ENCODE data around the gene GDPD5.

Gene GDPD5

DNA sequence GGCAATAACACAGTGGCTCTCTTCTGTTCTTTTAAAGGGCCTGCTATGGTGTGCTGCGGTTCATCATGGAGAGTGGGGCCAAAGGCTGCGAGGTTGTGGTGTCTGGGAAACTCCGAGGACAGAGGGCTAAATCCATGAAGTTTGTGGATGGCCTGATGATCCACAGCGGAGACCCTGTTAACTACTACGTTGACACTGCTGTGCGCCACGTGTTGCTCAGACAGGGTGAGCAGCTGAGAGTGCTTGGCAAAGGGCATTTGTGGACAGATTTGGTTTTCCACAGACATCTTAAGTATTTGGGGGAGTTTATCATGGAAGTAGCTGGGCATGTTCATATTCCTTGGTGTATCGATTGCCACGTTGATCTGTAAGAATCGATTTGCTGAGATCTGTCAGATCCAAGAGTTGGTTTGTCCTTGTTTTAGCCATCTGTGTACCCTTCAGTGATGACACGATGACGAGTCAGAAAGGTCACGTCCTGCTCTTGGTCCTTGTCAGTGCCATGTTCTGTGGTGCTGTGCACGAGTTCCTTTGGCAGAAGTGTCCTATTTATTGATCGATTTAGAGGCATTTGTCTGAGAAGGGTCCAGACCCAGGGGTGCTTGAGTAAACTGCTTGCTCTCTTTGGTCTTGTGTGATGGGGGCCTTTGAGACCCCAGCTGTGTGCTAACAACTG is 121.6 kb downstream of the GDPD5 start:
- Histone ChIP-seq H3K4me1 (ENCODE audit: insufficient read depth, insufficient read length) (peaks cover under 1% of the 10 kb centered on the region), H3K9ac (ENCODE audit: insufficient read length, low read depth) (no peak overlapping the region), H3K4me3 (ENCODE audit: insufficient read length, low read depth) (no peak overlapping the region), H3K9me3 (ENCODE audit: insufficient read depth, low read length) (no peaks in the 10 kb centered on the region), H3K36me3 (ENCODE audit: insufficient read depth, insufficient read length, low read length) (peaks cover 89% of the 10 kb centered on the region), H3K27me3 (ENCODE audit: insufficient read depth, insufficient read length) (no peaks in the 10 kb centered on the region)
- TF ChIP-seq YY1 (IDR thresholded peaks at IDR 0.05; ENCODE audit: insufficient read depth, insufficient read length) (no peak), ZNF274 (IDR thresholded peaks at IDR 0.05; ENCODE audit: low read depth, low read length) (no peak), SUZ12 (IDR thresholded peaks at IDR 0.05; ENCODE audit: extremely low read depth, insufficient read depth, insufficient read length) (no peak)
- no peak for DNase-seq (ENCODE audit: low read depth, low spot score)

DNA sequence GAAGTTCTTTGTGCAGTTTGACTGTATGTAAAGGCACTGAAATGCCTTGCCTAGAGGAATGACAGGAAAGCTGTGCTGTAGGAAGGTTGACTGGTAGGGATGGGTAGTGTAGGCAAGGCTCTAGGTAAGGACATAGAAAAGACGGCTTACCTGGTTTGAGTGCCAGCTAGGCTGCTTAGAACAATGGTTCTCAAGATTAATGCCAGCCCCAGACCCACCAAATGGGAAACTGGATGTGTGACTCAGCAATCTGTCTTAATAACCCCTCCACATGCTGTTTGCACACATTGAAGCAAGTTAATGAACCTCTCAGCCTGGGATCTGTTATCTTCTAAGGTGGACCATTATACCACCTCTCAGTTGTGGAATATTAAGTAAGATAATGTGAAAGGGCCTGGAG is 122.7 kb downstream of the GDPD5 start:
- no peak for DNase-seq (ENCODE audit: low read depth, low spot score)
- Histone ChIP-seq H3K27me3 (ENCODE audit: insufficient read depth, insufficient read length) (no peaks in the 10 kb centered on the region), H3K36me3 (ENCODE audit: insufficient read depth, insufficient read length, low read length) (peaks cover 81% of the 10 kb centered on the region), H3K9me3 (ENCODE audit: insufficient read depth, low read length) (no peaks in the 10 kb centered on the region), H3K4me1 (ENCODE audit: insufficient read depth, insufficient read length) (peaks cover 2% of the 10 kb centered on the region), H3K4me3 (ENCODE audit: insufficient read length, low read depth) (no peak overlapping the region), H3K9ac (ENCODE audit: insufficient read length, low read depth) (peak overlapping the region; percentile 82)
- no peak for TF ChIP-seq YY1 (IDR thresholded peaks at IDR 0.05; ENCODE audit: insufficient read depth, insufficient read length)
- TF ChIP-seq SUZ12 (IDR thresholded peaks at IDR 0.05; ENCODE audit: extremely low read depth, insufficient read depth, insufficient read length) = no peak
- no peak for TF ChIP-seq ZNF274 (IDR thresholded peaks at IDR 0.05; ENCODE audit: low read depth, low read length)

DNA sequence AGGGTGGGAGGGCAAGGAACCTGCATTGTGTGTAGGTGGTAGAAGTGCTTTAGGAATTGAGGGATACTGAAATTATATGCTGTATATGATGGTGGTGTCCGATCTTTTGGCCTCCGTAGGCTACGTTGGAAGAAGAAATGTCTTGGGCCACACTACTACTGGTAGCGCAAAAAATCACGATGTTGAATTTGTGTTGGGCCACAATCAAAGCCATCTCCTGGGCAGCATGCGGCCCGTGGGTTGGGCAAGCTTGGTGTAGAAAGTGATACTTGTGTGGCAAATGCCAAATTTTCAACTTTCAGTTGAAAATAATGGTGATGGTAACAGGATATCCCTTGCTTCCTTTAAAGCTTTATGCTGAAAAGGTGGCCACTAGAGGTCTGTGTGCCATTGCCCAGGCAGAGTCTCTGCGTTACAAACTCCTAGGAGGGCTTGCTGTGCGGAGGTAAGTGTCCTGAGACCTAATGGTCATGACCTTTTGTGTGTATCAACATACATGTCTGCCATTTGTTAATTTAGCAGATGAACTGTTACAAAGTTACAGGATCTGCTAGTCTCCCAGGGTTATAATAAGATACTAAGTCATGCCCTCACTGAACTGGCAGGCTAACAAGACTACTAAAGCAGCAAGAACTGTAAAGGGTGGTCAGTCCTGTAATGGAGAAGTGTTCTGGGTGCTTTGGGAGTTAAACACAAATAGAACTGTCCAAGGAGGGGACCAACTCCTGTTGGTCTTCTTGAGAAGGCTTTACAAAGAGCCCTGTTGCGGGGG is 123.6 kb downstream of the GDPD5 start:
- Histone ChIP-seq H3K9ac (ENCODE audit: insufficient read length, low read depth) (peak overlapping the region; percentile 82), H3K4me3 (ENCODE audit: insufficient read length, low read depth) (peak overlapping the region; percentile 98), H3K4me1 (ENCODE audit: insufficient read depth, insufficient read length) (peaks cover 2% of the 10 kb centered on the region), H3K9me3 (ENCODE audit: insufficient read depth, low read length) (no peaks in the 10 kb centered on the region), H3K27me3 (ENCODE audit: insufficient read depth, insufficient read length) (no peaks in the 10 kb centered on the region), H3K36me3 (ENCODE audit: insufficient read depth, insufficient read length, low read length) (peaks cover 75% of the 10 kb centered on the region)
- DNase-seq (ENCODE audit: low read depth, low spot score) = no peak
- TF ChIP-seq YY1 (IDR thresholded peaks at IDR 0.05; ENCODE audit: insufficient read depth, insufficient read length) (no peak), ZNF274 (IDR thresholded peaks at IDR 0.05; ENCODE audit: low read depth, low read length) (no peak), SUZ12 (IDR thresholded peaks at IDR 0.05; ENCODE audit: extremely low read depth, insufficient read depth, insufficient read length) (no peak)

DNA sequence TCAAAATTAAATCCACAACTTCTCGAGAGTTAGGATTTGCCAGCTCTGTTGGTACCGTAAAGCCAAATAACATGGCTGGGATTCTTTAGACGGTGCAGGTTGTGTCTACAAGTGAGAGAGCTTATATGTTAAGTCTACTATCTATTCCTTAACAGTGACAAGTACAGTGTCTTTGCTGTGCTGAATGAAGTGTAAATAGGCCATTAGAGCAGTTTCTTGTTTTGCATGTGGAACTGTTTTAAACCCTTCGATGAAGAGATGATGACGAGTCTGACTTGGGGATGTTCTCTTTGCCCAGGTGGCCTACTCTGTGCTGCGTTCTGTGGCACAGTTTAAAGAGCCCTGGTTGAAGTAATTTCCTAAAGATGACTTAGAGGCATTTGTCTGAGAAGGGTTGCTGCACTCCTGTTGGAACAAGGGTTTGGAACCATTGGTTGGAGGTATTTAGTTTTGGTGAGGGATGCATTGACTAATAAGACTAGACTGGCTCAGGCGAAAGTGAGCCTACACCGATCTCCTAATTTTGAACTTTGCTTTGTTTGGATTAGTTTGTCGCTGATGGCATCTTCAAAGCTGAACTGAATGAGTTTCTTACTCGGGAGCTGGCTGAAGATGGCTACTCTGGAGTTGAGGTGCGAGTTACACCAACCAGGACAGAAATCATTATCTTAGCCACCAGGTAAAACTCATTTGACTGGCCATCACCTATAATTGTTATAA is 125.4 kb downstream of the GDPD5 start:
- peaks cover 56% of the 10 kb centered on the region for H3K36me3 ChIP-seq (ENCODE audit: insufficient read depth, insufficient read length, low read length)
- peak overlapping the region; percentile 100 for H3K9ac ChIP-seq (ENCODE audit: insufficient read length, low read depth)
- H3K9me3 ChIP-seq (ENCODE audit: insufficient read depth, low read length) = no peaks in the 10 kb centered on the region
- H3K27me3 ChIP-seq (ENCODE audit: insufficient read depth, insufficient read length) = no peaks in the 10 kb centered on the region
- DNase-seq (ENCODE audit: low read depth, low spot score) = no peak
- peaks cover 2% of the 10 kb centered on the region for H3K4me1 ChIP-seq (ENCODE audit: insufficient read depth, insufficient read length)
- peak overlapping the region; percentile 98 for H3K4me3 ChIP-seq (ENCODE audit: insufficient read length, low read depth)
- TF ChIP-seq ZNF274 (IDR thresholded peaks at IDR 0.05; ENCODE audit: low read depth, low read length) (no peak), YY1 (IDR thresholded peaks at IDR 0.05; ENCODE audit: insufficient read depth, insufficient read length) (no peak), SUZ12 (IDR thresholded peaks at IDR 0.05; ENCODE audit: extremely low read depth, insufficient read depth, insufficient read length) (no peak)

DNA sequence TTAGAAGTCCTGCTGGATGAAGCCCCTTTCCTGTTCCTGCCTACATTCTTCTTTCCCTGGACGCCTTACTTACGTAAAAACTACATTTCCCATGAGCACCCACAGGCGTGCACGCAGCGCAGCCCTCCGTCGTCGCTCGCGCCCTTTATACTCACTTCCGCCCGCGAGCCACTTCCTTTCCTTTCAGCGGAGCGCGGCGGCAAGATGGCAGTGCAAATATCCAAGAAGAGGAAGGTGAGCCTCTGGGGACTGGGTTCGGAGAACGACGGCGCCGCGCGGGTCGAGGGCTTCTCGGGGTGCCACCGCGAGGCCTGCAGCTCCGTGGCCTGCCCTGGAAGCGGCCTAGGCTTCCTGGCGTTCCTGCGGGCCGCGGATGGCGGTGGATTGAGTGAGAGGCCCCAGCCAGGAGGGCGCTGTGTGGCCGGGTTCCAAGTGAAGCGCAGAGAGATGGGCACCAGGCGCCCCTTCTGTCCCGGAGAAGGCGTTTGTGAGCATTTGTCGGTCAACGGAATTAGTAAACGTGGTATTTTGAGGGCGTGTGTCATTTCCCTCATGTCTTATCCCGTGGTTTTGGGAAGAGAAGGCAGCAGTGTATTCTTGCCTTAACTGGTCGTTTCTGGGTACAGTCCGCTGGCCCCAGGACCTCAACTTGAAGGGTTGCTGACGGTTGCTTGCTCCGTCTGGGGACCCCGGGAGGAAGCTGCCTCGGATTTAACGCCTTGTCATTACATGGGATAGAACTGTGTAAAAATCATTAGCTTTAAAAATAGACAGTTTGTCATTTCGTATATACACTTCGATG is 126.2 kb downstream of the GDPD5 start, which contains the start of gene RPS3:
TSS of gene RPS3 (plus strand) at position 175 of the 802 bp plus-strand sequence. CDS start at position 205, 30 bp downstream.
- TF ChIP-seq ZNF274 (IDR thresholded peaks at IDR 0.05; ENCODE audit: low read depth, low read length) (no peak), YY1 (IDR thresholded peaks at IDR 0.05; ENCODE audit: insufficient read depth, insufficient read length) (peak; percentile 56)
- H3K9ac ChIP-seq (ENCODE audit: insufficient read length, low read depth) = peak within 1 kb of the TSS; percentile 100
- H3K9me3 ChIP-seq (ENCODE audit: insufficient read depth, low read length) = no peaks in the 10 kb centered on the region
- H3K36me3 ChIP-seq (ENCODE audit: insufficient read depth, insufficient read length, low read length) = peaks cover 49% of the 10 kb centered on the region
- DNase-seq (ENCODE audit: low read depth, low spot score) = peak; percentile 88
- H3K4me1 ChIP-seq (ENCODE audit: insufficient read depth, insufficient read length) = peaks cover 2% of the 10 kb centered on the region
- H3K27me3 ChIP-seq (ENCODE audit: insufficient read depth, insufficient read length) = no peaks in the 10 kb centered on the region
- H3K4me3 ChIP-seq (ENCODE audit: insufficient read length, low read depth) = peak within 1 kb of the TSS; percentile 98

DNA sequence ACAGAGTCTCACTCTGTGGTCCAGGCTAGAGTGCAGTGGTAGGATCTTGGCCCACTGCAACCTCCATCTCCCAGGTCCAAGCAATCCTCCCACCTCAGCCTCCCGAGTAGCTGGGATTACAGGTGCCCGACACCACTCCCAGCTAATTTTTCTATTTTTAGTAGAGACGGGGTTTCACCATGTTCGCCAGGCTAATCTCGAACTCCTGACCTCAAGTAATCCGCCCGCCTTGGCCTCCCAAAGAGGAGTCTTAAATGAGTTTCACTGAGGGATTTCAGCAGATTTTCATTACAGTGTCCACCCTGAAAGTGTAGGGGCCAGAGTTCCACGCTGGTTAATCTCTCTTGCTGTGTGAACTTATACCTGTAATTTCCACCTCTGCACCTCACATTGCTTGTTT is 126.8 kb downstream of the GDPD5 start:
- Histone ChIP-seq H3K9ac (ENCODE audit: insufficient read length, low read depth) (peak overlapping the region; percentile 17), H3K4me3 (ENCODE audit: insufficient read length, low read depth) (no peak overlapping the region)
- TF ChIP-seq ZNF274 (IDR thresholded peaks at IDR 0.05; ENCODE audit: low read depth, low read length) (no peak), YY1 (IDR thresholded peaks at IDR 0.05; ENCODE audit: insufficient read depth, insufficient read length) (no peak), SUZ12 (IDR thresholded peaks at IDR 0.05; ENCODE audit: extremely low read depth, insufficient read depth, insufficient read length) (no peak)

More for the DNA sequence above, 126.8 kb downstream of the GDPD5 start:
- Histone ChIP-seq H3K36me3 (ENCODE audit: insufficient read depth, insufficient read length, low read length) (peaks cover 42% of the 10 kb centered on the region), H3K9me3 (ENCODE audit: insufficient read depth, low read length) (no peaks in the 10 kb centered on the region), H3K27me3 (ENCODE audit: insufficient read depth, insufficient read length) (no peaks in the 10 kb centered on the region), H3K4me1 (ENCODE audit: insufficient read depth, insufficient read length) (peaks cover 2% of the 10 kb centered on the region)
- no peak for DNase-seq (ENCODE audit: low read depth, low spot score)

All from NT2/D1 (cell line).